ENCODE measurements around the gene PPP1R1C. TPM values are rescaled to one million over a fixed set of nuclear protein-coding genes. Genes with fewer than 3 reads are reported as not detected.

PPP1R1C gene
- polyA plus RNA-seq, 4 donors: 0.33 to 2.4 TPM; not detected in 2

DNA sequence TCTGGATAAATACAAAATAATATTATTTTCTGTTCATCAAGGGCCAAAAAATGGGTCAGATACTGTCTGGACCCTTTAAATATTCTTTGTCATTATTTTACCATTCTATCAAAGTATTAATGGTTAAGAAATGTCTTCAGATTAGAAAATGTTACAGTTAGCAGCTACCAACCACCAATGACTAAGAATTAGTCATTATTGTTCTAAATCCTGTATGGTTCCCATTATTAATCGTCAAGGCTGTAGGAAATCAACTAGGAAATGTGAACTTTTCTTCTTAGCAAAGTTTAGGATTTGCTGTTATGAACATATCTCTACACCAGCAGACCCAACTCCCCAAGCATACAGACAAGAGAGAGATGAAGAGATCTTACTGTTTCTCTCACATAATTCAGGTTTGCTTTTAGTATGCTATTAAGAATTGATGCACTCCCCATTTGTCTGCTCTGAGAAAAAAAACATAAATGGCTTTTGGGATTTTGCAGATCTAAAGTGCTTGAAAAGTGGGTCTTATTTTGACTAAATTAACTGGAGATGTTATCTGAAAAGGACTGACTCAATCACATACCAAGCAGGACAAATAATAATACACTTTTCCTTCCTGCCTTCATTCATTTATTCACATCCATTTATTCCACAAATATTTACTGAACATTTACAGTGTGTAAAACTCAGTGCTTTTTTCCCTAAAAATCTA is 147.7 kb downstream of the PPP1R1C start:
- no peaks in the 10 kb centered on the region for H3K9me3 ChIP-seq (ENCODE audit: control insufficient read depth in 2 of 2, insufficient read depth in 1 of 2, low read depth in 1 of 2, low read length in 1 of 2)
- DNase-seq (no peak), FAIRE-seq (no peak)
- no peak overlapping the region for H3K4me3 ChIP-seq (ENCODE audit: low read depth in 1 of 3, low read length in 3 of 3)
- no peaks in the 10 kb centered on the region for H3K27me3 ChIP-seq (ENCODE audit: control insufficient read depth in 3 of 3, insufficient read depth in 3 of 3, low read length in 3 of 3)
- no peaks in the 10 kb centered on the region for H3K4me1 ChIP-seq (ENCODE audit: control insufficient read depth in 3 of 3, insufficient read depth in 2 of 3, low read depth in 1 of 3, low read length in 2 of 3)
- no peaks in the 10 kb centered on the region for H3K36me3 ChIP-seq (ENCODE audit: control insufficient read depth in 3 of 3, insufficient read depth in 2 of 3, low read depth in 1 of 3, low read length in 3 of 3)
- WGBS, 3 donors: 46 to 74% (median 46%) methylated on average over 1 of the region's 1 CpG
- H3K27ac ChIP-seq (ENCODE audit: low read depth in 1 of 3, low read length in 2 of 3): no peak overlapping the region

DNA sequence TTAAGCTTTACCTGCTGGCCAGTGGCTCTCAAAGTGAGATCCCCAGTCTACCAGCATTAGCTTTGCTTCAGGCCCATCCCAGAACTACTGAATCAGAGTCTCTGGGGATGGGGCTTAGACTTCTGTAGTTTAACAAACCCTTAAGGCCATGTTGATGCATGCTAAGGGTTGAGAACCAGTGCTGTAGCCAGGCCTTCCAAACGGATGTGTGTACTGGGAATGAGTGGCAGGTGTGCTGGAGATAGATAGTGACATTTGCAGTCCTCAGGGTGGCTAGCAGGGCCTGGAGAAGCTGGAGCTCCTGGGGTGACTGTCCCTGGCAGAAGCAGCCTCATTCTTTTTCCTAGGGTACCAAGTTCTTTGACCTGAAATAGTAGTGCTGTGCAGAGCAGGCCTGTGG is 148.5 kb downstream of the PPP1R1C start:
- H3K36me3 ChIP-seq (ENCODE audit: control insufficient read depth in 3 of 3, insufficient read depth in 2 of 3, low read depth in 1 of 3, low read length in 3 of 3): no peaks in the 10 kb centered on the region
- no peak overlapping the region for H3K27ac ChIP-seq (ENCODE audit: low read depth in 1 of 3, low read length in 2 of 3)
- no peak overlapping the region for H3K4me3 ChIP-seq (ENCODE audit: low read depth in 1 of 3, low read length in 3 of 3)
- DNase-seq (no peak), FAIRE-seq (no peak)
- 26 to 56% (median 29%) methylated on average over 1 of the region's 1 CpG for WGBS, 3 donors
- H3K9me3 ChIP-seq (ENCODE audit: control insufficient read depth in 2 of 2, insufficient read depth in 1 of 2, low read depth in 1 of 2, low read length in 1 of 2): no peaks in the 10 kb centered on the region
- H3K27me3 ChIP-seq (ENCODE audit: control insufficient read depth in 3 of 3, insufficient read depth in 3 of 3, low read length in 3 of 3): no peaks in the 10 kb centered on the region
- no peaks in the 10 kb centered on the region for H3K4me1 ChIP-seq (ENCODE audit: control insufficient read depth in 3 of 3, insufficient read depth in 2 of 3, low read depth in 1 of 3, low read length in 2 of 3)

DNA sequence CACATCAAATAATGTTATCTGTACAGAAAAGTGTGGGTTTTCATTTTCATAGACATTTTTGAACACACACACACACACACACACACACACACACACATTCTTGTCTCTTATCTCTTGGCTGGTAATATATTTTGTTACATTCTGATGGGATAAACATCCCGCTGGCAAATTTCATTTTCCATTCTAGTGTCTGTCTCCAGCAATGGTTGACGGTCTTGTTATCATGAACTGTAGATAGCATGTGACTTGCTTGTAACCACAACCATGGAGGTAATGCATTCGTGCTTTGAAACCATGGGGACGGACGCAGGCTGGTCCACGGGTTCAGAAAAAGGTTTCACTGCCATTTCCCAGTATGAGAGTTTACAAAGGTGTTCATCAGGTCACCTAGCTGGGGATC is 156.4 kb downstream of the PPP1R1C start:
- no peaks in the 10 kb centered on the region for H3K27me3 ChIP-seq (ENCODE audit: control insufficient read depth in 3 of 3, insufficient read depth in 3 of 3, low read length in 3 of 3)
- H3K4me3 ChIP-seq (ENCODE audit: low read depth in 1 of 3, low read length in 3 of 3): no peak overlapping the region
- H3K4me1 ChIP-seq (ENCODE audit: control insufficient read depth in 3 of 3, insufficient read depth in 2 of 3, low read depth in 1 of 3, low read length in 2 of 3): no peaks in the 10 kb centered on the region
- FAIRE-seq (no peak), DNase-seq (no peak)
- WGBS, 3 donors: 69 to 76% (median 73%) methylated on average over 6 of the region's 6 CpGs
- no peaks in the 10 kb centered on the region for H3K9me3 ChIP-seq (ENCODE audit: control insufficient read depth in 2 of 2, insufficient read depth in 1 of 2, low read depth in 1 of 2, low read length in 1 of 2)
- no peak overlapping the region for H3K27ac ChIP-seq (ENCODE audit: low read depth in 1 of 3, low read length in 2 of 3)
- no peaks in the 10 kb centered on the region for H3K36me3 ChIP-seq (ENCODE audit: control insufficient read depth in 3 of 3, insufficient read depth in 2 of 3, low read depth in 1 of 3, low read length in 3 of 3)

GRCh38 chr2:182144041-182144775 is 158.6 kb downstream of the PPP1R1C start:
- no peak overlapping the region for H3K4me3 ChIP-seq (ENCODE audit: low read depth in 1 of 3, low read length in 3 of 3)
- H3K27ac ChIP-seq (ENCODE audit: low read depth in 1 of 3, low read length in 2 of 3): no peak overlapping the region
- H3K9me3 ChIP-seq (ENCODE audit: control insufficient read depth in 2 of 2, insufficient read depth in 1 of 2, low read depth in 1 of 2, low read length in 1 of 2): no peaks in the 10 kb centered on the region
- no peak for DNase-seq
- FAIRE-seq: no peak
- H3K36me3 ChIP-seq (ENCODE audit: control insufficient read depth in 3 of 3, insufficient read depth in 2 of 3, low read depth in 1 of 3, low read length in 3 of 3): no peaks in the 10 kb centered on the region
- no peaks in the 10 kb centered on the region for H3K27me3 ChIP-seq (ENCODE audit: control insufficient read depth in 3 of 3, insufficient read depth in 3 of 3, low read length in 3 of 3)
- WGBS, 3 donors: 79 to 82% (median 79%) methylated on average over 7 of the region's 7 CpGs
- H3K4me1 ChIP-seq (ENCODE audit: control insufficient read depth in 3 of 3, insufficient read depth in 2 of 3, low read depth in 1 of 3, low read length in 2 of 3): no peaks in the 10 kb centered on the region

- H3K27me3 ChIP-seq (ENCODE audit: control insufficient read depth in 3 of 3, insufficient read depth in 3 of 3, low read length in 3 of 3): no peaks in the 10 kb centered on the region
- WGBS, 3 donors: 68 to 70% (median 69%) methylated on average over 1 of the region's 1 CpG
- H3K9me3 ChIP-seq (ENCODE audit: control insufficient read depth in 2 of 2, insufficient read depth in 1 of 2, low read depth in 1 of 2, low read length in 1 of 2): no peaks in the 10 kb centered on the region
- no peak overlapping the region for H3K27ac ChIP-seq (ENCODE audit: low read depth in 1 of 3, low read length in 2 of 3)
- DNase-seq (no peak), FAIRE-seq (no peak)
- H3K36me3 ChIP-seq (ENCODE audit: control insufficient read depth in 3 of 3, insufficient read depth in 2 of 3, low read depth in 1 of 3, low read length in 3 of 3): no peaks in the 10 kb centered on the region
- H3K4me1 ChIP-seq (ENCODE audit: control insufficient read depth in 3 of 3, insufficient read depth in 2 of 3, low read depth in 1 of 3, low read length in 2 of 3): no peaks in the 10 kb centered on the region
- H3K4me3 ChIP-seq (ENCODE audit: low read depth in 1 of 3, low read length in 3 of 3): no peak overlapping the region
Measured at GRCh38 chr2:182144776-182145165, 159.1 kb downstream of the PPP1R1C start.

DNA sequence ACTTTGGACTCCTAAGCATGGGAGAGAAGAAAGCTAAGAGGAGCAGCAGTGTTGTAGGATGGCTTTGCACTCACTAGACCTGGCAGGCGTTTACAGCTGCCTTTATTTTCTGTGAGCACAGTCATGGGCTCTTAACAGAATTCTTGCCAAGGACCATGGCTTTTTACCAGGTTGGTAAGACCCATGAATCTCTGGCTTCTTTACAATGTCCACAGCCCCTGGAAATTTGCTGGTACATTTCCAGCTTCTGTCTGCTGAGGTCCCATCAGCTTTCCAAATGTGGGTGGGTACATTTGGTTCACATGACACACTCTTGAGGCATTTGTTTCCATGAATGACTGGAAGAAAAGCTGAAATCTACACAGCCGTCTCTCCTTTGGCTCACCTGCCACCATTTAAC is 162.7 kb downstream of the PPP1R1C start:
- FAIRE-seq (no peak), DNase-seq (no peak)
- Histone ChIP-seq H3K27ac (ENCODE audit: low read depth in 1 of 3, low read length in 2 of 3) (no peak overlapping the region), H3K36me3 (ENCODE audit: control insufficient read depth in 3 of 3, insufficient read depth in 2 of 3, low read depth in 1 of 3, low read length in 3 of 3) (no peaks in the 10 kb centered on the region), H3K4me3 (ENCODE audit: low read depth in 1 of 3, low read length in 3 of 3) (no peak overlapping the region), H3K4me1 (ENCODE audit: control insufficient read depth in 3 of 3, insufficient read depth in 2 of 3, low read depth in 1 of 3, low read length in 2 of 3) (no peaks in the 10 kb centered on the region), H3K9me3 (ENCODE audit: control insufficient read depth in 2 of 2, insufficient read depth in 1 of 2, low read depth in 1 of 2, low read length in 1 of 2) (no peaks in the 10 kb centered on the region), H3K27me3 (ENCODE audit: control insufficient read depth in 3 of 3, insufficient read depth in 3 of 3, low read length in 3 of 3) (no peaks in the 10 kb centered on the region)
- WGBS, 3 donors: 48 to 62% (median 52%) methylated on average over 2 of the region's 2 CpGs

GRCh38 chr2:182163878-182164277 is 178.2 kb downstream of the PPP1R1C start:
- peaks cover 0 to 9% (median 0%) of the 10 kb centered on the region in 3 donors for H3K4me1 ChIP-seq (ENCODE audit: control insufficient read depth in 3 of 3, insufficient read depth in 2 of 3, low read depth in 1 of 3, low read length in 2 of 3)
- peak overlapping the region in 1 of 3 donors; percentile 14 for H3K27ac ChIP-seq (ENCODE audit: low read depth in 1 of 3, low read length in 2 of 3)
- DNase-seq: peak in 1 of 2 donors; percentile 87
- WGBS, 3 donors: 27 to 78% (median 47%) methylated on average over 3 of the region's 3 CpGs
- FAIRE-seq: no peak
- no peaks in the 10 kb centered on the region for H3K36me3 ChIP-seq (ENCODE audit: control insufficient read depth in 3 of 3, insufficient read depth in 2 of 3, low read depth in 1 of 3, low read length in 3 of 3)
- no peak overlapping the region for H3K4me3 ChIP-seq (ENCODE audit: low read depth in 1 of 3, low read length in 3 of 3)
- H3K27me3 ChIP-seq (ENCODE audit: control insufficient read depth in 3 of 3, insufficient read depth in 3 of 3, low read length in 3 of 3): no peaks in the 10 kb centered on the region
- H3K9me3 ChIP-seq (ENCODE audit: control insufficient read depth in 2 of 2, insufficient read depth in 1 of 2, low read depth in 1 of 2, low read length in 1 of 2): no peaks in the 10 kb centered on the region

- Histone ChIP-seq H3K4me3 (ENCODE audit: low read depth in 1 of 3, low read length in 3 of 3) (no peak overlapping the region), H3K27ac (ENCODE audit: low read depth in 1 of 3, low read length in 2 of 3) (no peak overlapping the region), H3K27me3 (ENCODE audit: control insufficient read depth in 3 of 3, insufficient read depth in 3 of 3, low read length in 3 of 3) (no peaks in the 10 kb centered on the region), H3K9me3 (ENCODE audit: control insufficient read depth in 2 of 2, insufficient read depth in 1 of 2, low read depth in 1 of 2, low read length in 1 of 2) (no peaks in the 10 kb centered on the region), H3K4me1 (ENCODE audit: control insufficient read depth in 3 of 3, insufficient read depth in 2 of 3, low read depth in 1 of 3, low read length in 2 of 3) (peaks cover 0 to 9% (median 0%) of the 10 kb centered on the region in 3 donors), H3K36me3 (ENCODE audit: control insufficient read depth in 3 of 3, insufficient read depth in 2 of 3, low read depth in 1 of 3, low read length in 3 of 3) (no peaks in the 10 kb centered on the region)
- DNase-seq (no peak), FAIRE-seq (no peak)
- 64 to 86% (median 83%) methylated on average over 1 of the region's 1 CpG for WGBS, 3 donors
Measured at GRCh38 chr2:182164686-182165085, 179.0 kb downstream of the PPP1R1C start.
